ENCODE data around the gene AMIGO2. TPM values are rescaled to one million over a fixed set of nuclear protein-coding genes. Genes with fewer than 3 reads are reported as not detected.

AMIGO2 gene
- total RNA-seq, 1 experiment from 2014 or later = 0.96 TPM

DNA sequence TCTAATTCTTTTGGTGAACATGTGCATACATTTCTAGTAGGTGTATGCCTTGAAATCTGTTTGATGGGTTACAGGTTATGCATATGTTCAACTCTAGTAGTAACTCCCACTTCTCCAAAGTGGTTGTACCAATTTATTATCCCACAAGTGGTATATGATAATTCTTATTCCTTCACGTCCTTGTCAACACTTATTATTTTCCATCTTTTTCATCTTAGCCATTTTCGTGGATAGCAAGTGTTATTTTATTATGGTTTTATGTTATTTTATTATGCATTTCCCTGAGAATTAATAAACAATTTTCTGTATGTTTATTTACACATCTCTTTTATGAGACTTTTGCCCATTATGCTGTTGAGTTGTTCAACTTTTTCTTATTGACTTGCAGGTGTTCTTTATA is 11.2 kb upstream of the AMIGO2 start (continued):
- TF ChIP-seq, protein P1, sequence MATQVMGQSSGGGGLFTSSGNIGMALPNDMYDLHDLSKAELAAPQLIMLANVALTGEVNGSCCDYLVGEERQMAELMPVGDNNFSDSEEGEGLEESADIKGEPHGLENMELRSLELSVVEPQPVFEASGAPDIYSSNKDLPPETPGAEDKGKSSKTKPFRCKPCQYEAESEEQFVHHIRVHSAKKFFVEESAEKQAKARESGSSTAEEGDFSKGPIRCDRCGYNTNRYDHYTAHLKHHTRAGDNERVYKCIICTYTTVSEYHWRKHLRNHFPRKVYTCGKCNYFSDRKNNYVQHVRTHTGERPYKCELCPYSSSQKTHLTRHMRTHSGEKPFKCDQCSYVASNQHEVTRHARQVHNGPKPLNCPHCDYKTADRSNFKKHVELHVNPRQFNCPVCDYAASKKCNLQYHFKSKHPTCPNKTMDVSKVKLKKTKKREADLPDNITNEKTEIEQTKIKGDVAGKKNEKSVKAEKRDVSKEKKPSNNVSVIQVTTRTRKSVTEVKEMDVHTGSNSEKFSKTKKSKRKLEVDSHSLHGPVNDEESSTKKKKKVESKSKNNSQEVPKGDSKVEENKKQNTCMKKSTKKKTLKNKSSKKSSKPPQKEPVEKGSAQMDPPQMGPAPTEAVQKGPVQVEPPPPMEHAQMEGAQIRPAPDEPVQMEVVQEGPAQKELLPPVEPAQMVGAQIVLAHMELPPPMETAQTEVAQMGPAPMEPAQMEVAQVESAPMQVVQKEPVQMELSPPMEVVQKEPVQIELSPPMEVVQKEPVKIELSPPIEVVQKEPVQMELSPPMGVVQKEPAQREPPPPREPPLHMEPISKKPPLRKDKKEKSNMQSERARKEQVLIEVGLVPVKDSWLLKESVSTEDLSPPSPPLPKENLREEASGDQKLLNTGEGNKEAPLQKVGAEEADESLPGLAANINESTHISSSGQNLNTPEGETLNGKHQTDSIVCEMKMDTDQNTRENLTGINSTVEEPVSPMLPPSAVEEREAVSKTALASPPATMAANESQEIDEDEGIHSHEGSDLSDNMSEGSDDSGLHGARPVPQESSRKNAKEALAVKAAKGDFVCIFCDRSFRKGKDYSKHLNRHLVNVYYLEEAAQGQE (IDR thresholded peaks at IDR 0.05; ENCODE audit: low read depth) = no peak
- no peak for TF ChIP-seq POLR2A (IDR thresholded peaks at IDR 0.05; ENCODE audit: borderline replicate concordance, extremely low read depth, insufficient read depth, insufficient read length)
- no peak for TF ChIP-seq JUND (IDR thresholded peaks at IDR 0.05)
- TF ChIP-seq CEBPB (IDR thresholded peaks at IDR 0.05; ENCODE audit: low read depth) = no peak
- no peak for TF ChIP-seq YY1 (IDR thresholded peaks at IDR 0.05; ENCODE audit: extremely low read depth, insufficient replicate concordance, low read depth, low read length)
- TF ChIP-seq TCF7L2 (IDR thresholded peaks at IDR 0.05; ENCODE audit: borderline replicate concordance, extremely low read depth, insufficient read depth, insufficient read length) = no peak
- TF ChIP-seq ZNF274 (IDR thresholded peaks at IDR 0.05; ENCODE audit: low read depth, low read length) = no peak
- no peak for TF ChIP-seq EZH2 (IDR thresholded peaks at IDR 0.05)
- TF ChIP-seq SIN3A (IDR thresholded peaks at IDR 0.05; ENCODE audit: low read depth) = no peak

DNA sequence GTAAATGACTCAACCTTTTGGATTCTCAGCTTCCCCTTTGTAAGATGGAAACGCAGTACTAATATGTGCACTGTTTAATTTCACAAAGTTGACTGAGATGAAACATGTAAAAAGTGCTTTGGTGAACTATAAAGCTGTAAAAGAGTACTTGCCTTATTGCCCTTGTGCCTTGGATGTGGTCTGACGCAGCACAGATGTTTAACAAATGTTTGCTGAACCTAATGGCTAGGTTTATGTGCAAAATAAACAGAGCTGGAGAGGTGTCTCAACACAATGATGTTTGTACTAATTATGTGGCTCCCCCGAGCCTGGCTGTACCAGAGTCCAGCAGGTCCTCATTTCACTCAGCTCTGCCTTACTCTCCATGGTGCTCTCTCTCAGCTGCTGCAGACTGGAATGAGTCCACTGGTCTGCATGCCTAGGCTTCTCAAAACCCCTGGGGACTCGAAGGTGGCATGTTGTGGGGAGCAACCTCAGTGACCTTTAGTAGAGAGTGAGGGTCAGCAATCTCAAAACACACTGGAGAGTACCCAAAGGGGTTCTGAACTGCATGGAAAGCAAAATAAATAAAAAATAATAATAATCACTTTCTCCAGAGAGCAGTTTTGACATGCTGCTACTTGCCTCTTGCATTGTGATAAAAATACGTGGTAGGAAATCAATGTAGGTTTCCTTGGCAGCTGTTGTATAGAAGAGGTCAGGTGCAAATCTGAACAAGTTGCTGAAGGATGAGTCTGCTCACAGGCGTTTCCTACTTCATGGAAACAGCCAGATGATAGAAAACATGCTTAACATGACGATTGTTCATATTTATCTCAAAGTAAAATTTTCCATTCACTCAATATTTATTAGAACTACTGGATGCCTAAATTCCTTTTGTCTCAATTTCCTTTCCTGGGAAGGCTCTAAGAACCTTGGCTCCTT is 8.5 kb upstream of the AMIGO2 start:
- Histone ChIP-seq H3K4me1 (ENCODE audit: control insufficient read depth in 1 of 2, insufficient read depth in 2 of 2, low read length in 2 of 2) (peaks cover 4 to 41% of the 10 kb centered on the region in 2 experiments), H3K36me3 (ENCODE audit: control insufficient read depth in 1 of 2, insufficient read depth in 2 of 2, low read length in 2 of 2) (no peaks in the 10 kb centered on the region), H3K4me2 (ENCODE audit: low read length) (no peak overlapping the region), H3K27me3 (ENCODE audit: insufficient read depth, low read length) (no peaks in the 10 kb centered on the region), H2AFZ (ENCODE audit: low read depth, low read length, poor library complexity, severe bottlenecking) (no peak overlapping the region), H3K9ac (ENCODE audit: low read length) (no peak overlapping the region), H3K4me3 (replicated peaks in 1 of 2; ENCODE audit: low read depth in 1 of 2, low read length in 2 of 2) (no peak overlapping the region), H3K9me3 (ENCODE audit: control insufficient read depth in 1 of 2, insufficient read depth in 1 of 2, low read depth in 1 of 2, low read length in 2 of 2) (no peaks in the 10 kb centered on the region), H3K79me2 (ENCODE audit: insufficient read depth, low read length) (no peaks in the 10 kb centered on the region), H3K27ac (ENCODE audit: low read depth, low read length) (no peak overlapping the region), H4K20me1 (ENCODE audit: insufficient read depth) (no peaks in the 10 kb centered on the region), H3K9me2 (ENCODE audit: insufficient read depth) (no peaks in the 10 kb centered on the region)
- RAD21 ChIA-PET (ENCODE audit: low non-redundant PET in 1 of 2, low total read pairs in 2 of 2, uncharacterized antibody in 2 of 2, unreplicated experiment in 2 of 2) = no interaction called here
- CTCF ChIA-PET = no interaction called here
- intact Hi-C loops (cut with micrococcal nuclease) = no loop called here
- no peak; the same call in 1 of the 2 replicates for ATAC-seq
- no peak for TF ChIP-seq POLR2AphosphoS5 (IDR thresholded peaks at IDR 0.05; ENCODE audit: low read depth, low read length)
- no peak for TF ChIP-seq EGR1 (IDR thresholded peaks at IDR 0.05; ENCODE audit: low read depth)
- TF ChIP-seq, protein P2, sequence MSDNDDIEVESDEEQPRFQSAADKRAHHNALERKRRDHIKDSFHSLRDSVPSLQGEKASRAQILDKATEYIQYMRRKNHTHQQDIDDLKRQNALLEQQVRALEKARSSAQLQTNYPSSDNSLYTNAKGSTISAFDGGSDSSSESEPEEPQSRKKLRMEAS (IDR thresholded peaks at IDR 0.05) = no peak
- TF ChIP-seq TCF7L2 (IDR thresholded peaks at IDR 0.05; ENCODE audit: borderline replicate concordance, extremely low read depth, insufficient read depth, insufficient read length) = no peak
- no peak for TF ChIP-seq JUND (IDR thresholded peaks at IDR 0.05)
- no peak for TF ChIP-seq ZNF274 (IDR thresholded peaks at IDR 0.05; ENCODE audit: low read depth, low read length)
- TF ChIP-seq SRF (IDR thresholded peaks at IDR 0.05; ENCODE audit: low read depth) = no peak
- no peak for TF ChIP-seq CBX3 (IDR thresholded peaks at IDR 0.05; ENCODE audit: low read depth)
- no peak for TF ChIP-seq FOSL1 (IDR thresholded peaks at IDR 0.05; ENCODE audit: low read depth)
- no peak for TF ChIP-seq ELF1 (IDR thresholded peaks at IDR 0.05; ENCODE audit: borderline replicate concordance, low read depth)
- TF ChIP-seq, protein P3, sequence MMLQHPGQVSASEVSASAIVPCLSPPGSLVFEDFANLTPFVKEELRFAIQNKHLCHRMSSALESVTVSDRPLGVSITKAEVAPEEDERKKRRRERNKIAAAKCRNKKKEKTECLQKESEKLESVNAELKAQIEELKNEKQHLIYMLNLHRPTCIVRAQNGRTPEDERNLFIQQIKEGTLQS (IDR thresholded peaks at IDR 0.05) = no peak
- TF ChIP-seq ZFX (IDR thresholded peaks at IDR 0.05) = no peak
- no peak for TF ChIP-seq RAD21 (IDR thresholded peaks at IDR 0.05; ENCODE audit: low read depth)
- TF ChIP-seq, protein P4, sequence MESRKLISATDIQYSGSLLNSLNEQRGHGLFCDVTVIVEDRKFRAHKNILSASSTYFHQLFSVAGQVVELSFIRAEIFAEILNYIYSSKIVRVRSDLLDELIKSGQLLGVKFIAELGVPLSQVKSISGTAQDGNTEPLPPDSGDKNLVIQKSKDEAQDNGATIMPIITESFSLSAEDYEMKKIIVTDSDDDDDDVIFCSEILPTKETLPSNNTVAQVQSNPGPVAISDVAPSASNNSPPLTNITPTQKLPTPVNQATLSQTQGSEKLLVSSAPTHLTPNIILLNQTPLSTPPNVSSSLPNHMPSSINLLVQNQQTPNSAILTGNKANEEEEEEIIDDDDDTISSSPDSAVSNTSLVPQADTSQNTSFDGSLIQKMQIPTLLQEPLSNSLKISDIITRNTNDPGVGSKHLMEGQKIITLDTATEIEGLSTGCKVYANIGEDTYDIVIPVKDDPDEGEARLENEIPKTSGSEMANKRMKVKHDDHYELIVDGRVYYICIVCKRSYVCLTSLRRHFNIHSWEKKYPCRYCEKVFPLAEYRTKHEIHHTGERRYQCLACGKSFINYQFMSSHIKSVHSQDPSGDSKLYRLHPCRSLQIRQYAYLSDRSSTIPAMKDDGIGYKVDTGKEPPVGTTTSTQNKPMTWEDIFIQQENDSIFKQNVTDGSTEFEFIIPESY (IDR thresholded peaks at IDR 0.05; ENCODE audit: extremely low read depth, insufficient replicate concordance, low read length) = no peak
- POLR2A ChIA-PET = no interaction called here
- no TSS peak for BruUV-seq (replicated peaks)
- DNase-seq (ENCODE audit: low read depth, low spot score) = no peak
